Ovary (tissue), 9 donors: ENCODE measurements around the gene MYCBPAP. TPM values are rescaled to one million over a fixed set of nuclear protein-coding genes. Genes with fewer than 3 reads are reported as not detected.

Experiments used
- DNase-seq, 5 donors: peaks; one replicate each; pipeline ENCODE4 v3.0.0-alpha.2; 2019 to 2020
- H3K27ac ChIP-seq, 2 donors: fragments of 200-600 bp; one replicate each; pipeline versions ENCODE4 v1.5.1 to v1.8.0; 2019 to 2022
- H3K27me3 ChIP-seq: fragments of 200-600 bp; one replicate; pipeline ENCODE4 v1.8.0; 2022
- H3K36me3 ChIP-seq: fragments of 200-600 bp; sonication (generic); one replicate; pipeline ENCODE4 v1.5.1; 2019
- H3K4me1 ChIP-seq: one replicate; pipeline ENCODE4 v1.8.1; 2013; ENCODE audit warnings: mild to moderate bottlenecking, moderate library complexity; ENCODE audit not compliant: insufficient read depth
- H3K4me3 ChIP-seq: fragments of 200-600 bp; sonication (generic); one replicate; pipeline ENCODE4 v1.5.1; 2017
- H3K9me3 ChIP-seq, 2 donors: fragments of 200-600 bp in 1 of 2; sonication (generic) in 1 of 2; one replicate each; pipeline versions ENCODE4 v1.5.1 to v1.8.1; 2013 to 2019; ENCODE audit warnings: mild to moderate bottlenecking in 1 of 2, moderate library complexity in 1 of 2
- EP300 ChIP-seq: sonication (generic); formaldehyde crosslinking; IDR thresholded peaks from one replicate; pipeline ENCODE4 v1.6.1; 2017; ENCODE audit warnings: antibody characterized with exemption
- POLR2A ChIP-seq: fragments of 450-650 bp; IDR thresholded peaks from one replicate; pipeline ENCODE4 v1.6.1; 2017; ENCODE audit warnings: antibody characterized with exemption, mild to moderate bottlenecking, moderate library complexity
- WGBS, 3 donors: extraction: QIAGEN DNeasy Blood & Tissue Kit in 1 of 3; methylation state at CpG; one replicate each; pipeline versions ENCODE4 v1.1.5 to v1.1.7; 2013 to 2017; 5-methylcytosine and 5-hydroxymethylcytosine counted together
- intact Hi-C, 4 donors: fragments of 100-400 bp; cut with DNase I; formaldehyde crosslinking; loops; one replicate each; pipeline versions ENCODE4 v1.11.0 to v1.15.1; 2022 to 2023
- polyA plus RNA-seq, 2 donors: library from polyadenylated mRNA; stranded (reverse); fragments of 200-250 nt in 1 of 2; fragments of 350-450 nt in 1 of 2; fragmentation: Illumina TruSeq in 1 of 2; extraction: RNeasy Lipid Tissue Mini Kit (QIAGEN cat#74804) in 1 of 2; gene quantifications; one replicate each; pipeline ENCODE4 v1.2.3, GENCODE V29; 2013 to 2014
- total RNA-seq, 7 donors: library from RNA; depleted of rRNA in 2 of 7; stranded (reverse); fragments of >200 nt in 2 of 7; fragmentation: NEBNext Ultra II Directional in 3 of 7; extraction: Animal tissue kit (Norgen Biotek cat#: 25700) in 3 of 7; gene quantifications; one replicate each; pipeline versions ENCODE4 v1.1.0 to v1.2.4, GENCODE V29; 2016 to 2023
- TF ChIP-seq, protein P1 (sequence below), 3 donors: fragments of 450-650 bp in 2 of 3; fragments of 200-600 bp in 1 of 3; IDR thresholded peaks; one replicate each; pipeline versions ENCODE4 v1.5.1 to v1.8.0; 2016 to 2022; ENCODE audit warnings: antibody characterized with exemption in 3 of 3, mild to moderate bottlenecking in 1 of 3
- donor health status: DM: no; HTN: no; CAD: no; lungs with moderate emphysema.
- donor health status: DM: no; HTN: no; CAD: no.
- donor health status: Bipolar disorder and iron deficiency.
- donor health status: DM: yes; HTN: yes; CAD: no.
- donor health status: DM: no; HTN: no; CAD: no.
- donor health status: DM: yes; HTN: yes; CAD: no.

MYCBPAP gene
- total and polyA plus RNA-seq, 9 donors: 2.5 to 9.7 (median 4.5) TPM

DNA sequence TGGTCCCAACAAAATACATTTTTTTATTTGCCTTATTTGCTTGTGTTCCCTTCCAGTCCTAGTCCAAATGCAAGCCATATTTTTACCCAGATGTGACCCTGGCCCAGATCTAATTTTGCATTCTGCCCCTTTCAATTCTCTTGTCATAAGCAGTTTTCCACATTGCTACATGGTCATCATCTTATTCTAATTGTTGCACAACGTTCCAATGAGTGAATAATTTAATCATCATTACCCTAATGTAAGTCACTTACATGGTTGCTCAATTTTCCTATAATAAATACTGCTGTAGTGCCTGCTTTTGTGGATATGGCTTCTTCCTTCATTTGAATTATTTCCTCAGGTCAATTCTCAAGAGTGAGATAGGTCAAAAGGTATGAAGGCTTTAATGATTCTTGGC lies 16.7 kb upstream of the MYCBPAP start:
- no peaks in the 10 kb centered on the region for H3K27me3 ChIP-seq
- WGBS, 3 donors: 40 to 56% (median 53%) methylated on average over 1 of the region's 1 CpG

DNA sequence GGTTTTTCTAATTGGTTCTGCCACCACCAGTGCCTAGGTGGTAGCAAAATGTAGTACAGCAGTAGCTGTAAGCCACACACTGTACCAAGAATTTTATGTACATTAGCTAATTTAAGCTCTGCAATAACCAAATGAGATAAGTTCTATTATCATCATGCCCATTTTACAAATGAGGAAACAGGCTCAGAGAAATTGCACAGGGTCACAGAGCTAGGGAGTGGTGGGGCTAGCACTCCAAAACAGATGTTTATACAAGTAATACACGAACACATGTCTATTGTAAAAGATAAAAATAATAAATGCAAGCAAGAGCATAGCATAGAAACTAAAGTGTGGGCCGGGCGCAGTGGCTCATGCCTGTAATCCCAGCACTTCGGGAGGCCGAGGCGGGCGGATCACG lies 16.0 kb upstream of the MYCBPAP start:
- intact Hi-C loops: no loop called here
- H3K9me3 ChIP-seq: no peaks in the 10 kb centered on the region
- H3K27me3 ChIP-seq: no peaks in the 10 kb centered on the region
- TF ChIP-seq EP300: no peak
- TF ChIP-seq, protein P1, sequence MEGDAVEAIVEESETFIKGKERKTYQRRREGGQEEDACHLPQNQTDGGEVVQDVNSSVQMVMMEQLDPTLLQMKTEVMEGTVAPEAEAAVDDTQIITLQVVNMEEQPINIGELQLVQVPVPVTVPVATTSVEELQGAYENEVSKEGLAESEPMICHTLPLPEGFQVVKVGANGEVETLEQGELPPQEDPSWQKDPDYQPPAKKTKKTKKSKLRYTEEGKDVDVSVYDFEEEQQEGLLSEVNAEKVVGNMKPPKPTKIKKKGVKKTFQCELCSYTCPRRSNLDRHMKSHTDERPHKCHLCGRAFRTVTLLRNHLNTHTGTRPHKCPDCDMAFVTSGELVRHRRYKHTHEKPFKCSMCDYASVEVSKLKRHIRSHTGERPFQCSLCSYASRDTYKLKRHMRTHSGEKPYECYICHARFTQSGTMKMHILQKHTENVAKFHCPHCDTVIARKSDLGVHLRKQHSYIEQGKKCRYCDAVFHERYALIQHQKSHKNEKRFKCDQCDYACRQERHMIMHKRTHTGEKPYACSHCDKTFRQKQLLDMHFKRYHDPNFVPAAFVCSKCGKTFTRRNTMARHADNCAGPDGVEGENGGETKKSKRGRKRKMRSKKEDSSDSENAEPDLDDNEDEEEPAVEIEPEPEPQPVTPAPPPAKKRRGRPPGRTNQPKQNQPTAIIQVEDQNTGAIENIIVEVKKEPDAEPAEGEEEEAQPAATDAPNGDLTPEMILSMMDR (IDR thresholded peaks at IDR 0.05): no peak
- no peak for TF ChIP-seq POLR2A
- no peak for DNase-seq
- H3K36me3 ChIP-seq: no peaks in the 10 kb centered on the region
- H3K4me1 ChIP-seq: no peaks in the 10 kb centered on the region
- no peak overlapping the region for H3K27ac ChIP-seq
- no peak overlapping the region for H3K4me3 ChIP-seq
- 82 to 85% (median 83%) methylated on average over 8 of the region's 8 CpGs for WGBS, 3 donors

More for the DNA sequence above, 16.7 kb upstream of the MYCBPAP start:
- Histone ChIP-seq H3K27ac (no peak overlapping the region), H3K4me3 (no peak overlapping the region), H3K9me3 (no peaks in the 10 kb centered on the region), H3K4me1 (no peaks in the 10 kb centered on the region), H3K36me3 (no peaks in the 10 kb centered on the region)
- TF ChIP-seq, protein P1 (IDR thresholded peaks at IDR 0.05): no peak
- TF ChIP-seq EP300 (no peak), POLR2A (no peak)
- no peak for DNase-seq
- intact Hi-C loops: no loop called here

DNA sequence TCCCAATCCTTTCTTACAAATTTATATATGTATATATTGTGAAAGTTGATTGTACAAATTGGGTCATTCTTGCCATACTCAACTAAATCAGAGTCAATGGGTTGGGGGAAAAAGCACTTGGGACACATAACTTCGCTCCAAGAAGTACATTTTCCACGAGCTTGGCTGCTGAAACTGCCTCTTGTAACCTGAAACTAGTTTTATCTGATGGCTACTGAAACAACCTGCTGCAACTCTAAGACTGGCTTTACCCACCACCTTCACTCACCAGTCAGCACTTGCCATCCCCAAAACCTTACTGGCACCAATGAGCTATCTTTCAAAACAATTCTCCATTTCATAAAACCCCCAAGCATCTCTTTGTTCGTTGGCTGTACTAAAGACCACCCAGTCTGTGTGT lies 14.5 kb upstream of the MYCBPAP start:
- Histone ChIP-seq H3K9me3 (no peaks in the 10 kb centered on the region), H3K4me3 (no peak overlapping the region), H3K27me3 (no peaks in the 10 kb centered on the region), H3K27ac (no peak overlapping the region), H3K4me1 (no peaks in the 10 kb centered on the region), H3K36me3 (no peaks in the 10 kb centered on the region)
- DNase-seq: no peak
- WGBS, 3 donors: 48 to 65% (median 56%) methylated on average over 3 of the region's 3 CpGs
- intact Hi-C loops: no loop called here
- TF ChIP-seq EP300 (no peak), POLR2A (no peak)
- TF ChIP-seq, protein P1 (IDR thresholded peaks at IDR 0.05): no peak

DNA sequence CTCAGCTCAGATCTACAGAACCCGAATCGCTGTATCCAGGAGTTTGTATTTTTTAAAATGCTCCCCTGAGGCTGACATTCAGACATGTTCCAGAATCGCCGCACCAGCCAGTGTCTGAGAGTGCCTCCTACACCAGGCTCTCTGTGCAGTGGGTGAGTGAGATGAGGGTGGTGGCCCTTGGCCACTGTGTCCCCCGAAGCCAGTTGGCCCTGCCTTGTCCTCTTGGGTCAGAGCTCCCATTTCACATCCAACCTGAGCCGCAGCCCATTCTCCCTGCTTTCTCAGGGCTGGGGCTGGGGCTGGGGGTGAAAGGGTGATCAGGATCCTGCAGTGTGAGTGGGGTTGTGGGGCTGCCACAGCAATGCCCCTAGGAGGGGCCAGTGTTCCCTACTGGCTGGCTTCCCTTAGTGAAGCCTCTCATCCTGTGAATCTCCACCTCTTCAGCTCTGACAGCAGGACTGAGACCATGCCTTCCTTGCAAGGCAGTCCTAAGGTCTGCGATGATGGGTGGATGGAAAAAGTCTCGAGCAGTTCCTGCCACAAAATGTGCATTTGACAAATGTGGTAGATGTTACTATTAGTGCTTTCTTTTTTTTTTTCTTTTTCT lies 12.9 kb upstream of the MYCBPAP start:
- Histone ChIP-seq H3K27ac (no peak overlapping the region), H3K4me3 (no peak overlapping the region), H3K9me3 (no peaks in the 10 kb centered on the region), H3K27me3 (no peaks in the 10 kb centered on the region), H3K4me1 (no peaks in the 10 kb centered on the region), H3K36me3 (no peaks in the 10 kb centered on the region)
- no peak for DNase-seq
- TF ChIP-seq, protein P1 (IDR thresholded peaks at IDR 0.05): no peak
- TF ChIP-seq EP300 (no peak), POLR2A (no peak)
- 85 to 93% (median 93%) methylated on average over 8 of the region's 8 CpGs for WGBS, 3 donors
- intact Hi-C loops: no loop called here
